CD4-positive, alpha-beta T cell treated with Interleukin-15 for 1 hour (primary cell): ENCODE data around the gene EDAR.

Experiments
- DNase-seq: peaks from one replicate; pipeline ENCODE4 v3.0.0-alpha.2; 2020

The EDAR gene

DNA sequence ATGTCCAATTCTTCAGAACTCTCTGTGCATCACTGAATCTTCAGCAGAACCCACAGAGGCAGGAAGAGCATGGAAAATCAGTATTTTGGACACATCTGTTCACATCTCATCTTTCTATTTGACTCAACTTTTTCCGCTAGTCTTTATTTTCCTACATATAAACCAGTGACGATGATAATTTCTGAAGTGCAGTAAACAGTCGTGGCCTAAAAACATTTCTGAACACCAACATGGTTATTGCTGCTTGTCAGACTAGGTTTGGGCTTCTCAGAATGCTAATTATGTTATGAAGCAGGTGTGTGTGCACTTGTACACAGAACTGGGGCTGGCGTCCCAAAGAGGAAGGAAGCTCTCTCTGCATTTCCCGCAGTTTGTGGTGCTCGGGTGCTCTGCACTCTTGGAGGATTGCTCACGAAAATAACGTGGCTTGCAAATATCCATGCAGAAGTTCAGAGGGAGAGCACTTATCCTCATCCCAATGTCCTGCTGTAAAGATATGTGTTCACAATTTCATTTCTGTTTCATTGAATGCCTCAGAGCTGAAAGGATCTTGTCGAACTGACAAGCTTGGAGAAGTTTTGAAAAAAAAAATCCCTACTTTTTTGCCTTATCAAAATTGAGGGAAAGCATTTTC is 50.8 kb downstream of the EDAR start:
- no peak for DNase-seq

DNA sequence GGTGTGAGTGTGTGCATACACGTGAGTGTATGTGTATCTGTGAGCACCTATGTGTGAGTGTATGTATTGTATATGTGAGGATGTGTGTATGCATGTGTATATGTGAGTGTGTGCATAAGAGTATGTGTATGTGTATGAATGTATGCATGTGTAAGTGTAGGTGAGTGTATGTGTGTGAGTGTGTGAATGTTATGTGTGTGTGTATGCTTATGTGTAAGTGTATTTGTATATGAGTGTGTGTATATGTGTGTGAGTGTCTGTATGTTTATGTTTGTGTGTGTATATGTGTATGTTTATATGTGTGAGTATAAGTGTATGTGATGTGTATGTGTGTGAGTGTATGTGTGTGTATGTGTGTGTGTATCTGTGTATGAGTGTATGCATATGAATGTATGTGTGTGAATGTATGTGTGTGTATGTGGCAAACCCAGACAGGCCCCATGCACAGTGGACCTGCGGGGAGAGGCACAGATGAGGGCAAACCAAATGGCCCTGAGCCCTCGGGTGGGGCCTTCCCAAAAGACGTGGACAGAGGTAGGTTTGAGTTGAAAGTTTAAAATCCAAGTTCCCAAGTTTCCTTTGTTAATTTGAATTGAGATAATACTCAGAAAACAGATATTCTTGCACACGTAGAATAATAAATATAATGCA is 51.5 kb downstream of the EDAR start:
- no peak for DNase-seq

DNA sequence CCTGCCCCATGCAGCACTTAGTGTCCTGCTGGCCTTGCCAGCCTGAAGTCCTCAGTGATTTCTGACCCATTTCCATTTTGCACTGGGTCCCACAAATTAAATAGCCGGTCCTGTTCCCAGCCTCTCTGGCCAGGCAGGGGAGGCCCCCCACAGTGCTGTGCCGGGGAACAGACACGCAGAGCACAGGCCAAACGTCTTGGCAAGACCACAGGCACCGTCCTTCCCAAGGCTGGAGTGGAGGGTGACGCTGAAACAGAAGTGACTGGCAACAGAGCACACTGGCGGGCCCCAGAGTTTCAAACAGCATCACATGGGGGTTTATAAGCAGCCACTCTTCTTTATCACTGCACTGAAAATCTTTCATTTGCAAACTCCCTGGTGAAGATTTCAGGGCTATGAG is 52.2 kb downstream of the EDAR start:
- no peak for DNase-seq

GRCh38 chr2:108936076-108936864 is 52.8 kb downstream of the EDAR start:
- DNase-seq: no peak

DNA sequence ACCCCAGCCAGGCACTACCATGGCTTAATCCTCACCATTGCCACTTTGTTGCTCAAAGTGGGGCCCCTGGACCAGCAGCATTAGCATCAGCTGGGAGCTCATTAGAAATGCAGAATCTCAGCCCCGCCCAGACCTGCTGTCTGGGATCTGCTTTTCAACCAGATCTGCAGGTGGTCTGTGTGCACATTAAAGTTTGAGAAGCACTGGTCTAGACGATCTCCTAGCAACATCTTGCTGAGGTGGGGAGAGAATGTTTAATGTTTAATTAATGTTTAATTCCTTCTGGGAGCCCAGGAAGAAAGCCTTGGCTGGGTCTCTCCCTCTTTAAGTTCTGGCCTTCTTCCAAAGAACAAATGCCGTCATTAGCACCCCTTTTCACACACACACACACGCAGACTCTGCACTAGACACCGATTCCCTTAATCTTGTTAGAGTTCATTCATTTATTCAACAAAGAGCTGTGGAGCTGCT is 53.7 kb downstream of the EDAR start:
- no peak for DNase-seq

DNA sequence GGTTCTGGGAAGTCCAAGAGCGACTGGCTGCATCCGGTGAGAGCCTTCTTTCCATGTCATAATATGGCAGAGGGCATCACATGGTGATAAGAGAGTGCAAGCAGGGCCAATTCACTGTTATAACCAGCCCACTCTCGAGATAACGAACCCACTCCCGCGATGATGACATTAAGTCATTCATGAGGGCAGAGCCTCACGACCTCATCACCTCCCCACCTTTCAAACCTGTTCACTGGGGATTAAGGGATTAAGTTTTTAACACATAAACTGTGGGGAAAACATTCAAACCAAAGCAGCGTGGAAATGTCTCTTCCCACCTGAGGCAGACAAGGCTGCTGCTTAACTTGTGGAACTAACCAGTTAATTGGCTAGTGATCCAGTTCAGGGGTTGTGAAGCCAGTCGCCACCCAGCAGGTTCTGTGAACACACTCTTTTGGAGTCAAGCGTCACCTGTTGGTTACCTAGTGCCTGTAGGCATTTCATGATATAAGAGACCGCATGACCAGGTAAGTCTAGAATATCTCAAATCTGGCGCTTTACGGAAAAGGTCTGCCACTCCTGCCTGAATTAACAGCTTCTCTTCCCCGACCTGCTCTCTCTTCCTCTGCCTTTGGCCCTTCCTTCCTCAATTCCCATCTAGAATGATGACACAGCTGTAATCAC is 54.3 kb downstream of the EDAR start:
- DNase-seq: no peak

- DNase-seq: no peak
Measured at GRCh38 chr2:108934151-108934550, 54.9 kb downstream of the EDAR start.

DNA sequence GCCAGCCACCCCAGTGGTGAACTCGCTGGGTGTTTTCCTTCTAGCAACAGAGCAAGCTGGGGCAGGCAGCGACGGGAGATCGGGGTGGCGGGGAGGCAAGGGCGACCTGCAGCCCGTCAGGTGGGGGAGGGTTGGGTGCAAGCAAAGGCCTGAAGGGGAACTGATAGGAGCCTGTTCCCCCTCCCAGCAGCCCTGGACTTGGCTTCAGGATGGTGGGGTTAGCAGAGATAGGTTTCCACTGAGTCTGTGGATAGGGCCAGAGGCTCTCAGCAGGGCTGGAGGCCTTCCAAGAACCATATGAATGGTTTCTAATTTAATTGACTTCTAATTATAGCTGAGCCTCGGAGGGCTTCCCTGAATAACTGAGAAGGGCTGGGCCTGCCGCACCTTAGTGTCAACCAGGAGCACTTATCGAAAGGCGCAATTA is 55.3 kb downstream of the EDAR start:
- DNase-seq: no peak

- DNase-seq: no peak
Measured at GRCh38 chr2:108932736-108933332, 56.2 kb downstream of the EDAR start.

DNA sequence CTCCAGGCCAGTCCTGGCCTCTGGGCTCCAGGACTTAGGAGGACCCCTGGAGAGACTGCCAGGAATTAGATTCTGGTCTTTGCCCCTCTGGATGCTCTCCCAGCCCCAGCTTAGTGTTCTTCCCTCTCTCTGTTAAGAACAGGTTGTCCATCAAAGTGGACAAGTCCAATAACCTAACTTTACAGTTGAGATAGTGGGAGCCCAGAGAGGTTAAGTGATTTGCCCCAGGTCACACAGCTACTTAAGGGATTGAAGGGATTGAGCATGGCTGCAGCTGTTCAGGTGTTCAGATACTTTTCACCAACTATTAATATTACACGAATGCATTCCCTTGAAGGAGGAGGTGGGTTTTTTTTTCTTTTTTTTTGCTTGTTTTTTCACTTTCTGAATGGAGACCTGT is 57.6 kb downstream of the EDAR start:
- no peak for DNase-seq

GRCh38 chr2:108929807-108930425 is 59.1 kb downstream of the EDAR start:
- no peak for DNase-seq

DNA sequence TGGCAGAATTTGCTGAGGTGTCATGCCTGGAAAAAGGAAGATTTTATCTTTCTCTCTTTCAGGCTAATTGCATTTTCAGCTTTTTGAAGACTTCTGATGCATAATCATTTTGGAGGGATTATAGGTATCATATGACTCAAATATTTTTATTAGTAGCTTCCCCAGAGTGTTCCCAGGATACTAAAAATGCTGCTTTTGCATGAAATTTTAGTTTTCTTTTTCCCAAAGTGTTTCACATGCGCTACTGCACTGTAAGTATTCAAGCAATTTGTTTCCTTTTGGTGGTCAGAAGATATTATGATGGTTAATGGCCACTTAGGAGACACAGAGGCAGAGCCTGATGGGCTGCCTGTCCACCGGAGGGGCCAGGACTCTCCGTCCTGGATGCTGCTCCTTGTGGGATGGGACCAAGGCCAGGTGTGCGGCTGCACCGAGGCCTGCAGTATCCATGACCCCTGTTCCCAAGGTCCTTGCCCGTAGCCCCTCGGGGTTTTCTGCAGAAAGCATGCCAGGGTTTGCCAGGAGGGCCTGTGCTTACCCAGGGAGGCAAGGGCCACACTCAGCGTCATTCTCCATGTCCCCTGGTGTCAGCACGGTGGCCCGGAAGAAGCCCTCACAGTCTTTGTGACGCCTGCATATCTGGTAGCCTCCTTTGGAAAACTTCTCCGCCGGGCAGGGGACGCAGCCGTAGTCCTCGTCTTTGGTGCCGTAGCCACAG is 60.2 kb downstream of the EDAR start:
- no peak for DNase-seq

GRCh38 chr2:108927936-108928659 is 60.9 kb downstream of the EDAR start:
- no peak for DNase-seq

DNA sequence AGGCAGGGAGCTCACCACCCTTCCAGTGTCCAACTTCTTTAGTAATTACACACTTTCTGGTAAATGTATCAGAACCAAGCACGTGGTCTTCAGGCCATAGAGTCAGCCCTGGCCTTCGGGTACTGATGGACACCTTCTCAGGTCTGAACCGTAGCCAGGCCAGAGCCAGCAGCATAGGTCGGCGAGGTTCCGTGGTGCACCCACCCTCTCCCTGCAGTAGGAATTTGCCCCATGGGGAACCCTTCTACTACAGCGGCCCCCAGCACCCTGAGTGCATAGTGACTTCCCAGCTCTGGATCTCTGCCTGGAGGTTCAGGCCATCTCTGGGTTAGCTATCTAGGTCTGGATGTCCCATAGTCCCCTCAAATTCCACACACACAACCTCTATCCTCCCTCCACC is 61.6 kb downstream of the EDAR start:
- no peak for DNase-seq

- DNase-seq: no peak
Measured at GRCh38 chr2:108926561-108927380, 62.2 kb downstream of the EDAR start.

DNA sequence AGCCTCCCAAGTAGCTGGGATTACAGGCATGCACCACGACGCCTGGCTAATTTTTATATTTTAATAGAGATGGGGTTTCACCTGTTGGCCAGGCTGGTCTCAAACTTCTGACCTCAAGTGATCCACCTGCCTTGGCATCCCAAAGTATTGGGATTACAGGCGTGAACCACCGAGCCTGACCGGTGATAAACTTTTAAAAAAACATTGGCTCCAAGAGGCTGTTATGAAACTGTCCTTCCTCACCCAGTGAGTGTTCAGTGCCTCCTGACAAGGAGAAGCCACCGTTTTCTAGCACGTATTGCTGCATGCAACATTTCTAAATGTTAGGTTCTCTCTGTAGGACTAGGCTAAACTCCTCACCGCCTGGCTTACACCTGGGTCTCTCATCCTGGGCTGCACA is 63.3 kb downstream of the EDAR start:
- DNase-seq: no peak

GRCh38 chr2:108925286-108925685 is 63.7 kb downstream of the EDAR start:
- DNase-seq: no peak

- no peak for DNase-seq
Measured at GRCh38 chr2:108924580-108925251, 64.3 kb downstream of the EDAR start.

DNA sequence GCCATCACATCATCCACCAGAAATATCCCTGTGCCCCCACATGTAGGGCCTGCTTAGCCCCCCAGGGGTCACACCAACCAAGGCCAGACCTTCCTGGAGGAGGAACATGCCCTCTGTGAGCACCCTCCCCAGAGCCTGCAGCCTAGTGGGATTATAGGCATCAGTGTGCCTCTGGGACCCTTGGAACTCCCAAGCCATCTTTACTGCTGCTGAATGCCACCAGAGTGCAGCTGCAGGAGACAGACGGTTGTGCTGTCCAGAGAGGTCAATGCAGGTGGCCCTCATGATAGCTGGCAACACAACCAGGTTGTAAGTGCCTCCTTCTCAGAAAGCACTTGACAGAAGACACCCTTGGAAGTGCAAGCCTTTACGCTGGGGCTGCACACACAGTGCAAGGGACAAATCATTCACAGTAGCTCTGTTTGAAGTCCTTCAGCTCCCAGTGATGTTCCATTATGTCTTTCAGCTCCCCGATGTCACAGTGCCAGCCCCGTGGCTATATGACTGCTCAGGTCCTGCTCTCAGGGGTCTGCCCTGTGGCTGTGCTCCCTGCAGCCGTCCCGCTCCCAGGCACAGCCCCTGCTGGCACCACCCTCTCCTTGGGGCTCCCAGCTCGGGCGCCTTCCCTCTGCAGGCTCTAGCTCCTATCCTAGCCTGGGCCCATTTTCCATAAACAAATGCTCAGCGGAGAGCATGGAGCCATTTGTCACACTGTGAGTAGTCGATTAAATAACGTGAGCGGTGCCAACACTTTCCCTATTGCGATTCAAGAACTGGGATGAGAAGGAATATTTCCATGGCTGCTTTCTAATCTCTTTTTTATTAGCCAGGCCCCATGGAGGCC is 65.1 kb downstream of the EDAR start:
- DNase-seq: no peak
